DOHH2 (cell line): ENCODE results near the gene LAMTOR1.

ENCODE experiments used
- H3F3A ChIP-seq: fragments of 200-600 bp; sonication (generic), shearing (Covaris generic); 2 replicates; pipeline ENCODE4 v1.6.0; 2016; ENCODE audit warnings: antibody characterized with exemption, mild to moderate bottlenecking; ENCODE audit not compliant: control insufficient read depth, insufficient read depth
- H3K27ac ChIP-seq: fragments of 200-600 bp; sonication (generic); 2 replicates; pipeline ENCODE4 v1.5.1; 2014; ENCODE audit warnings: low read depth, mild to moderate bottlenecking, low read length, moderate library complexity
- H3K27me3 ChIP-seq: fragments of 200-600 bp; sonication (generic); 2 replicates; pipeline ENCODE4 v1.6.1; 2014; ENCODE audit warnings: mild to moderate bottlenecking, low read length, mixed read lengths; ENCODE audit not compliant: control insufficient read depth
- H3K36me3 ChIP-seq: fragments of 200-600 bp; sonication (generic); 2 replicates; pipeline ENCODE4 v1.6.1; 2014; ENCODE audit warnings: mild to moderate bottlenecking, low read length, moderate library complexity, mixed read lengths; ENCODE audit not compliant: control insufficient read depth
- H3K4me1 ChIP-seq: fragments of 200-600 bp; sonication (generic); 2 replicates; pipeline ENCODE4 v1.6.1; 2014; ENCODE audit warnings: mild to moderate bottlenecking, low read length, mixed read lengths; ENCODE audit not compliant: control insufficient read depth
- H3K4me2 ChIP-seq: fragments of 200-600 bp; sonication (generic); 2 replicates; pipeline ENCODE4 v1.6.0; 2014; ENCODE audit warnings: mild to moderate bottlenecking, low read length, moderate library complexity
- H3K4me3 ChIP-seq: fragments of 200-600 bp; sonication (generic); 2 replicates; pipeline ENCODE4 v1.5.1; 2014; ENCODE audit warnings: mild to moderate bottlenecking, low read length, mixed read lengths
- H3K79me2 ChIP-seq: fragments of 200-600 bp; sonication (generic); 2 replicates; pipeline ENCODE4 v1.6.1; 2014; ENCODE audit warnings: mild to moderate bottlenecking, low read length, mixed read lengths; ENCODE audit not compliant: control insufficient read depth
- H3K9me2 ChIP-seq: fragments of 200-600 bp; sonication (generic); replicated peaks from 2 replicates; pipeline ENCODE4 v1.6.1; 2014; ENCODE audit warnings: mild to moderate bottlenecking, low read length, mixed read lengths; ENCODE audit not compliant: control insufficient read depth
- H3K9me3 ChIP-seq: fragments of 200-600 bp; sonication (generic); 2 replicates; pipeline ENCODE4 v1.6.1; 2014; ENCODE audit warnings: antibody characterized with exemption, low read length, mixed read lengths; ENCODE audit not compliant: control insufficient read depth, insufficient read depth
- H4K20me1 ChIP-seq: fragments of 200-600 bp; sonication (generic); 2 replicates; pipeline ENCODE4 v1.6.0; 2014; ENCODE audit warnings: low read depth, mild to moderate bottlenecking, antibody characterized with exemption, low read length, moderate library complexity; ENCODE audit not compliant: control insufficient read depth, insufficient read depth
- EZH2phosphoT487 ChIP-seq: fragments of 200-600 bp; sonication (generic); IDR thresholded peaks from 2 replicates; pipeline ENCODE4 v1.6.1; 2017; ENCODE audit warnings: borderline replicate concordance, mild to moderate bottlenecking, antibody characterized with exemption, low read length, moderate library complexity, mixed read lengths
- TF ChIP-seq, protein P1 (sequence below): fragments of 200-600 bp; sonication (generic); IDR thresholded peaks from one replicate; pipeline ENCODE4 v1.5.1; 2014; ENCODE audit warnings: antibody characterized with exemption, mild to moderate bottlenecking, low read depth, low read length; ENCODE audit not compliant: poor library complexity, severe bottlenecking

The LAMTOR1 gene

GRCh38 chr11:72129381-72129780 lies 26.3 kb upstream of the LAMTOR1 start:
- Histone ChIP-seq H3K4me3 (no peak overlapping the region), H3K27ac (no peak overlapping the region), H3K36me3 (no peaks in the 10 kb centered on the region), H3K4me2 (no peak overlapping the region), H3K27me3 (peaks cover 9% of the 10 kb centered on the region), H3K9me3 (peaks cover 36% of the 10 kb centered on the region), H3K4me1 (no peaks in the 10 kb centered on the region), H3F3A (no peaks in the 10 kb centered on the region), H3K9me2 (no peaks in the 10 kb centered on the region), H4K20me1 (no peaks in the 10 kb centered on the region), H3K79me2 (no peaks in the 10 kb centered on the region)
- TF ChIP-seq EZH2phosphoT487 = no peak
- TF ChIP-seq, protein P1, sequence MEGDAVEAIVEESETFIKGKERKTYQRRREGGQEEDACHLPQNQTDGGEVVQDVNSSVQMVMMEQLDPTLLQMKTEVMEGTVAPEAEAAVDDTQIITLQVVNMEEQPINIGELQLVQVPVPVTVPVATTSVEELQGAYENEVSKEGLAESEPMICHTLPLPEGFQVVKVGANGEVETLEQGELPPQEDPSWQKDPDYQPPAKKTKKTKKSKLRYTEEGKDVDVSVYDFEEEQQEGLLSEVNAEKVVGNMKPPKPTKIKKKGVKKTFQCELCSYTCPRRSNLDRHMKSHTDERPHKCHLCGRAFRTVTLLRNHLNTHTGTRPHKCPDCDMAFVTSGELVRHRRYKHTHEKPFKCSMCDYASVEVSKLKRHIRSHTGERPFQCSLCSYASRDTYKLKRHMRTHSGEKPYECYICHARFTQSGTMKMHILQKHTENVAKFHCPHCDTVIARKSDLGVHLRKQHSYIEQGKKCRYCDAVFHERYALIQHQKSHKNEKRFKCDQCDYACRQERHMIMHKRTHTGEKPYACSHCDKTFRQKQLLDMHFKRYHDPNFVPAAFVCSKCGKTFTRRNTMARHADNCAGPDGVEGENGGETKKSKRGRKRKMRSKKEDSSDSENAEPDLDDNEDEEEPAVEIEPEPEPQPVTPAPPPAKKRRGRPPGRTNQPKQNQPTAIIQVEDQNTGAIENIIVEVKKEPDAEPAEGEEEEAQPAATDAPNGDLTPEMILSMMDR = no peak

- no peaks in the 10 kb centered on the region for H3K36me3 ChIP-seq
- H3K27ac ChIP-seq = no peak overlapping the region
- no peaks in the 10 kb centered on the region for H3F3A ChIP-seq
- no peak overlapping the region for H3K4me2 ChIP-seq
- no peaks in the 10 kb centered on the region for H4K20me1 ChIP-seq
- H3K27me3 ChIP-seq = peaks cover 6% of the 10 kb centered on the region
- TF ChIP-seq, protein P1 = no peak
- no peak for TF ChIP-seq EZH2phosphoT487
- H3K9me2 ChIP-seq = no peaks in the 10 kb centered on the region
- no peaks in the 10 kb centered on the region for H3K4me1 ChIP-seq
- no peak overlapping the region for H3K4me3 ChIP-seq
- no peaks in the 10 kb centered on the region for H3K79me2 ChIP-seq
- peaks cover 39% of the 10 kb centered on the region for H3K9me3 ChIP-seq
Measured at GRCh38 chr11:72127923-72128322, 24.8 kb upstream of the LAMTOR1 start.

- Histone ChIP-seq H3K79me2 (no peaks in the 10 kb centered on the region), H3K36me3 (no peaks in the 10 kb centered on the region), H3K27ac (no peak overlapping the region), H3K4me2 (no peak overlapping the region), H3K27me3 (no peaks in the 10 kb centered on the region), H3K9me2 (no peaks in the 10 kb centered on the region), H4K20me1 (no peaks in the 10 kb centered on the region), H3F3A (no peaks in the 10 kb centered on the region), H3K4me1 (no peaks in the 10 kb centered on the region), H3K9me3 (peaks cover 39% of the 10 kb centered on the region), H3K4me3 (no peak overlapping the region)
- no peak for TF ChIP-seq EZH2phosphoT487
- TF ChIP-seq, protein P1 = no peak
Measured at GRCh38 chr11:72125956-72126355, 22.9 kb upstream of the LAMTOR1 start.

GRCh38 chr11:72124046-72124445 lies 20.9 kb upstream of the LAMTOR1 start:
- Histone ChIP-seq H3K27me3 (no peaks in the 10 kb centered on the region), H3K4me3 (no peak overlapping the region), H3K9me3 (peaks cover 34% of the 10 kb centered on the region), H3K4me1 (no peaks in the 10 kb centered on the region), H3K27ac (no peak overlapping the region), H3K9me2 (no peaks in the 10 kb centered on the region), H3K79me2 (no peaks in the 10 kb centered on the region), H3F3A (no peaks in the 10 kb centered on the region), H3K4me2 (no peak overlapping the region), H4K20me1 (no peaks in the 10 kb centered on the region), H3K36me3 (no peaks in the 10 kb centered on the region)
- TF ChIP-seq EZH2phosphoT487 = no peak
- TF ChIP-seq, protein P1 = no peak
